ENCODE measurements around the gene CDKAL1. TPM values are rescaled to one million over a fixed set of nuclear protein-coding genes. Genes with fewer than 3 reads are reported as not detected.

CDKAL1 gene
- total RNA-seq, 2 donors from 2014 or later, result 11.7 to 12.5 TPM

GRCh38 chr6:21199262-21199661 is 665.0 kb downstream of the CDKAL1 start:
- ATAC-seq (no peak), DNase-seq (no peak)
- intact Hi-C loops (cut with DNase I, micrococcal nuclease), result no loop called here

GRCh38 chr6:21200134-21200870 is 666.0 kb downstream of the CDKAL1 start:
- ATAC-seq (no peak), DNase-seq (no peak)
- intact Hi-C loops (cut with DNase I, micrococcal nuclease), result no loop called here

GRCh38 chr6:21201187-21201586 is 666.9 kb downstream of the CDKAL1 start:
- no peak for ATAC-seq
- intact Hi-C loops (cut with DNase I, micrococcal nuclease), result no loop called here
- no peak for DNase-seq

GRCh38 chr6:21201637-21202350 is 667.5 kb downstream of the CDKAL1 start:
- intact Hi-C loops (cut with DNase I, micrococcal nuclease), result no loop called here
- DNase-seq, result no peak
- ATAC-seq, result peak; percentile 88

GRCh38 chr6:21202521-21202920 is 668.3 kb downstream of the CDKAL1 start:
- no peak for ATAC-seq
- no peak for DNase-seq
- intact Hi-C loops (cut with DNase I, micrococcal nuclease), result no loop called here

GRCh38 chr6:21204951-21205350 is 670.7 kb downstream of the CDKAL1 start:
- intact Hi-C loops (cut with DNase I, micrococcal nuclease), result no loop called here
- DNase-seq (no peak), ATAC-seq (no peak)

- ATAC-seq, result no peak
- intact Hi-C loops (cut with DNase I, micrococcal nuclease), result no loop called here
- DNase-seq, result no peak
These were observed 674.0 kb downstream of the CDKAL1 start for GRCh38 chr6:21208081-21208795.

- ATAC-seq (no peak), DNase-seq (no peak)
- intact Hi-C loops (cut with DNase I, micrococcal nuclease), result no loop called here
These were observed 674.5 kb downstream of the CDKAL1 start for GRCh38 chr6:21208796-21209186.

GRCh38 chr6:21213492-21213891 is 679.2 kb downstream of the CDKAL1 start:
- ATAC-seq (no peak), DNase-seq (no peak)
- intact Hi-C loops (cut with DNase I, micrococcal nuclease), result no loop called here

GRCh38 chr6:21214738-21215448 is 680.6 kb downstream of the CDKAL1 start:
- ATAC-seq (no peak), DNase-seq (no peak)
- intact Hi-C loops (cut with DNase I, micrococcal nuclease), result no loop called here

GRCh38 chr6:21219241-21219640 is 685.0 kb downstream of the CDKAL1 start:
- no peak for ATAC-seq
- no peak for DNase-seq
- intact Hi-C loops (cut with DNase I, micrococcal nuclease), result no loop called here

- intact Hi-C loops (cut with DNase I, micrococcal nuclease), result no loop called here
- DNase-seq (no peak), ATAC-seq (no peak)
These were observed 685.6 kb downstream of the CDKAL1 start for GRCh38 chr6:21219856-21220255.

GRCh38 chr6:21220271-21220987 is 686.2 kb downstream of the CDKAL1 start:
- ATAC-seq, result peak; percentile 44
- intact Hi-C loops (cut with DNase I, micrococcal nuclease), result no loop called here
- DNase-seq, result no peak

- DNase-seq (no peak), ATAC-seq (no peak)
- intact Hi-C loops (cut with DNase I, micrococcal nuclease), result no loop called here
These were observed 688.4 kb downstream of the CDKAL1 start for GRCh38 chr6:21222656-21223055.

GRCh38 chr6:21225912-21226311 is 691.7 kb downstream of the CDKAL1 start:
- intact Hi-C loops (cut with DNase I, micrococcal nuclease), result no loop called here
- ATAC-seq, result no peak

GRCh38 chr6:21227486-21227885 is 693.2 kb downstream of the CDKAL1 start:
- intact Hi-C loops (cut with DNase I, micrococcal nuclease), result no loop called here
- ATAC-seq, result no peak
- no peak for DNase-seq

More at GRCh38 chr6:21225912-21226311, 691.7 kb downstream of the CDKAL1 start:
- no peak for DNase-seq

- ATAC-seq (no peak), DNase-seq (no peak)
- intact Hi-C loops (cut with DNase I, micrococcal nuclease), result no loop called here
These were observed 694.2 kb downstream of the CDKAL1 start for GRCh38 chr6:21228411-21228810.

- DNase-seq (no peak), ATAC-seq (no peak)
- intact Hi-C loops (cut with DNase I, micrococcal nuclease), result no loop called here
These were observed 694.7 kb downstream of the CDKAL1 start for GRCh38 chr6:21228876-21229460.
